HG03066 (cell line): ENCODE data around the gene SLIT3.
"Not testable (repeated sequence)": the region's sequence is repeated elsewhere in the genome, so short reads cannot be mapped to it uniquely, and the experiment has no call there.

Experiments used
- ATAC-seq: cut with Tn5 transposase; IDR thresholded peaks from one replicate; pipeline ENCODE4 v1.9.1; 2021; ENCODE audit warnings: low read depth; ENCODE audit not compliant: unreplicated experiment

SLIT3 gene

DNA sequence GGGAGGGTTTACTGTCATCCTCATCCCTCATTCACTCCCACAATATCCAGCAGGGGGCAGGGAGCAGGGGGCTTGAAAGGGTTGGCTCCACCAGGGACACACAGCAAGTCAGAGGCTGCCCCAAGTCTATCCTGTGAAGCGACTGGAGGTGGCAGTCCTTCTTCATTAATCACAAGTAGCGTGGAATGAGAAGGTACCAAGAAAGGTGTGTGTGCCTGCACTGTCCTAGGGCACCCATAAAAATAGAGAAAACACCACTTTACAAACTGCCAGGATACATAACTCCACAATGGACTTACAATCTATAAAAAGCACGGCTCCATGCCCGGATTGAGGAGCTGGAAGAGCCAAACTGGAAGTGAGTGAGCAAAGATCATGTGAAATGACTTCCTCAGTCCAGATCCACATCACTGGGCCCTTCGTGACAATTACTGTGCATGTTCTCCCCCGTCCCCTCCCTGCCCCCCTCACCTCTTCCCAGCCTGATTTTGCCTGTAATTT, 183.9 kb downstream of the SLIT3 start:
- ATAC-seq, result no peak

DNA sequence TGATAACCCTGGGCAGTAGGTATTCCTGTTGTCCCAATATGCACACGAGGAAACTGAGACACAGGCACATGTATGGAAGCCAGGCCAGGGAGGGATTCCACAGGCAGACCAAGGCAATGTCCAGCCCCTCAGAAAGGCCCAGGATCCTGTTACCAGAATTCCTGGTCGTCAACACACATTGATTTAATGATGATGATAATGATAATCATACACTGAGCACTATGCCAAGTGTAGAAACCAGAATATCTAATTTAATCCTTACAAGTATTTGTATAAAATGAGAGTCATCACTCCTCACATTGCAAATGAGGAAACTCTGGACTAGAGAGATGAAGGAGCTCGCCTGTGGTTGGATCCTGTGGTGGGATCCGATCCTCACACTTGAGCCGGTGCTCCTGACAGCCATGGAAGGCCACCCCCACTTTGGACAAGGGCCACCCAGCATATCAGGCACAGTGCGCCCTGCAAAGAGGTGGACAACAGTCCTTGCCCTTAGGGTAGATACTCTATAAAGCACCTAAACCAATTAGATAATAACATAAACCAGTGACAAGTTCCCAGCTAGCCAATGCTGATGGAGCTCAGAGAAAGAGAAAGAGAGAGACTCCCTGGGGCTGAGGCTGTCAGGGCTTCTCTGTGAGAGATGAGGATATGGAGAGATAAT, 185.3 kb downstream of the SLIT3 start:
- no peak for ATAC-seq

DNA sequence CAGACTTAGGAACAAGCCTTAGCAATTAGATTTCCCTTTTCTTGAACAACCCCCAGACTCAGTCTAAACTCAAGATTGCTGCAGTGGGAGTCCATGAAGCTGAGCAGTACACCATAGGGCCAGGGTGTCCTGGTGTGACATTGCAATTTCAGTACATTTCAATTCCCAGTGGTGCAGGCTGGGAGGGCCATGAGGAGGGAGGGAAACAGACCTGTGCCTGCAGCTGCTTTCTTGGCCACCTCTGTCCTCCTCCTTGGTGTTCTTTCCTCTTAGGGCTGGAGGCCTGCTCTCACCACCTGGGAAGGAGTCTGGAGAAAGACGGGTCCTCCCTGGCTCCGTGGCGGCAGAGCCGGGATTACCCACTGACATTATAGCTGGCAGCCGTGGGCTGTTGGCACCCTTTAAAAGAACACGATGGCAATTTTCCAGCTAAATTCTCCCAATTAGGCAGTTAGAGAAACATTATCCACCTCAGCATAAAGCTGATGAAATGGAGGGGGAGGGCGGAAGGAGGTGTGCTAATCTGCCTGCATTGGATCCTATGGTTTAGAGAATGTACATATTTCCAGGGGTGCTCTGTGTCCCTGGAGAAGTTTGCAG, 186.4 kb downstream of the SLIT3 start:
- no peak for ATAC-seq

DNA sequence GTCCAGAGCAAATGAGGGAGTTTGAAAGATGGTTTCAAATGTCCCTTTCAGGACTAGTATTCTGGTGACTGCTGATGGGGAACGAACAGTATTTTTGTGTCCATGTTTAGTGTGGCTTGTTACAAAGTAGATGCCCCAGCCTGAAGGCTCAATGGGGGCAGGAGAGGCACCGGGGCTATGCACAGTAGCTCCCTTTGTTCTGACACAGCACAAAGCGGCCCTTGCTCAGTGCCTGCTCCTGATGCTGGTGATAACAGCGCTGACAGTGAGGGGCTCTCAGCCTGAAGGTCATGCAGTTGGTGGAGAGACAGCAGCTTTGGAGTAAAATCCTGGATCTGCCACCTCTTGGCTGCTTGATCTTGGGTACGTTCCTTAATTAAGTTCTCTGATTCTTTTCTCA, 188.9 kb downstream of the SLIT3 start:
- no peak for ATAC-seq

DNA sequence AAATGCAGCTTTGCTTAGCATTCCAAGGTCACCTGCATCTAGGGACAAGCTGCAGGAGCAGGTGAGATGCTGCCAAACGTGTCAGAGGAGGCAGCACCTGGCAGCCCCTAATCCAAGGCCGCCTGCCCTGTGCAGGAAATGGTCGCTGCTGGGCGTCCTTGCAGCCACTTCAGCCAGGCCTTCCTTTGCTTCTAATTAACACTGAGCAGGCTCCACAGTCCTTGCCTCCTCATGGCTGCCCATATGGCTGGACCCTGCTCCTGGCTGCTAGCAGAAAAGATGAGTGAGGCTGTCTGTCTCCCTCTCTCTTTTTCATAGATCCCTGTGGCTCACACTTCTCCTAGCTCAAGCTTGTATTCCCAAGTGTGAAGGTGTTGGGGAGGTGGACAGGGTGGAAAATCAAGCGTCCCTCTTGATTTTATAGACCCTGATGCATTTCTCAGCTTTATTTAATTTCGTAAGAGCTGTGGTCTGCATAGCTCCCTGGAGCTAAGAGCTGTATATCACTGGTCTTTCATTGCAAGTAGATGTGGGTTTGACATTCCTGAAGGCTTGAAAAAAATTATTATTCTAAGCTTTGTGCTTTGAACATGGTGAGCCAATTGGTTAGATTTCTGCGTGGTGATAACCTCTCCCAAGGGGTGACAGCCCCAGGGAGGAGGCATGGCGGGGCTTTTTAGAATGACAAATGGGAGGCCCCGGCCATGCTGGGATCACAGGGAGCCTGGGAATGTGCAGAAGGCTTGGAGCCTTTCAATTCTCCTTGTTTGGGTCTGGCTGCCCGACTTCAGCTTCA, 193.8 kb downstream of the SLIT3 start:
- ATAC-seq, result no peak

DNA sequence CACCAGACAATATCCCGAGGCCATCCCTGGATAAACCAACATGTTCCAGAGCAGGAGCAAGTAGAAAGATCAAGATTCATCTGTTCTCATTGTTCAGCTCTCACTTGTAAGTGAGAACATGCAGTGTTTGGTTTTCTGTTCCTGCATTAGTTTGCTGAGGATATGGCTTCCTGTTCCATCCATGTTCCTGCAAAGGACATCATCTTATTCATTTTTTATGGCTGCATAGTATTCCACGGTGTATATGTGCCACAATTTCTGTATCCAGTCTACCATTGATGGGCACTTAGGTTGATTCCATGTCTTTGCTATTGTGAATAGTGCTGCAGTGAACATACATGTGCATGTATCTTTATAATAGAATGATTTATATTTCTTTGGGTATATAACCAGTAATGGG, 195.4 kb downstream of the SLIT3 start:
- not testable (repeated sequence) for ATAC-seq

DNA sequence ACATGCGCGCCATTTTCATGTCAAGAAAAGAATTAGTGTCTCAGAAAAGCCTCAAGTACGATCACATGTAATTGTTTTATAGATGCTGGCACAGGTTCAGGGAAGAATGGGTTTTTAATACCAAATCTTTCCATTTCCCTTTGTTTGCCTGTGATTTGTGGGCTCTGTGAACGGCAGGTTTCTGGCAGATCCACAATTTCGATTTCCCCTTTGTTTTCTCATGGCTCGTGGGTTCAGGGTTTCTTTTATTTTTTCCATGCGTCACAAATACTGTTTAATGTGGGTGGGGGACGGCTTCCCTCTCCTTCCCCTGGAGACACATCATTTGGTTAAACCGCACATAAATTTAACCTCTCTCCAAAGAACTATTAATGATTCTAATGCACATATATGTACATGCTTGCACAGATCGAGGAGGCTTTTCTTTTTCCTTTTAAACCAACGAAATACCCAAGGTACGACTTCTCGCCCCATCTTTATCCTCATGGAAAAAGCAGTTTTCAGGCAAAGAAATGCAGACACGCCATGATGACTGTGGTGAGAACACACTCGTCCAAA, 195.9 kb downstream of the SLIT3 start:
- ATAC-seq, result no peak

DNA sequence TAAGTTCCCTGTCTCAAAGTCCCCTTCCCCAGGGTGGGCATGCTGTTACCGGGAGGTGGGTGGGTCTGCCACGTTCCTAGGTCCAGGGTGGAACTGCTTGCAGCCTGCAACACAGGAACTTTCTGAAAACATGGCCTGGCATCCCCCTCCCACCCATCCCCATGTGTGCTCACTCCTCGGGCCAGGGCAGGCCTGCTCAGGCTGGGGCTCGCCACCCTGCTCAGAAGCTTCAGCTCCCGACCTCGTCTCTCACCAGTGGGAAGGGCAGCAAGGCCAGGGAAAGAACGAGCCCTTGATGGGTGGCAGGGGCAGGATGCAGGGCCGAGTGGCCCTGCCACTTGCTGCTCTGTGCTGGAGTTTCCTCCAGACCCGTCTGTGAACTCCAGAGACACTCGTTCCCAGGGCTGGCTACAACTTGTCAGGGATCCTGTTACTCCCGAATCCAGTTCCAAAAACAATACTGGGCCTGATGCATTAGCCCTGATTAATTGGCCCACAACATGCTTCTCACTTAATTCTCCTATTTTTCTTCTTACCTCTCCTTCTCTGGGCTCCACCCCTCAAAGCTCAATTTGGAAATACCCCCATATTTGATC, 197.3 kb downstream of the SLIT3 start:
- no peak for ATAC-seq

DNA sequence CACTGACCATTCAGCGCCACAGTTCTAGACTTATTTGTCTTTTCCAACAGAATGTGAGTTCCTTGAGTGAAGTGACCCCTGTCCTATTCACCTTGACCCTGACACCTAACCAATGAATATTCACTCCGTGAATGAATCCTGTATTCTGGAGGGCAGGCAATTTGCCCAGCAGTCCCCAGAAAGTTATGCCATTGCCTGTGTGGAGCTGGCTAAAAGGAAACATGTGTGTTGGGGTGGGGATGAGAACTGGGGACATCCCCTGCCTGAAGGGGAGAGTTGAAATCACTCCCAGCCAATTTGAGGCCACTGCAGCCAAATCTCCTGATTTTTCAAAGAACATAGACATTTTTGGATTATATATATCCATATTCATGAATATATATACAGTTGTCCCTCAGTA, 199.0 kb downstream of the SLIT3 start:
- ATAC-seq, result no peak

DNA sequence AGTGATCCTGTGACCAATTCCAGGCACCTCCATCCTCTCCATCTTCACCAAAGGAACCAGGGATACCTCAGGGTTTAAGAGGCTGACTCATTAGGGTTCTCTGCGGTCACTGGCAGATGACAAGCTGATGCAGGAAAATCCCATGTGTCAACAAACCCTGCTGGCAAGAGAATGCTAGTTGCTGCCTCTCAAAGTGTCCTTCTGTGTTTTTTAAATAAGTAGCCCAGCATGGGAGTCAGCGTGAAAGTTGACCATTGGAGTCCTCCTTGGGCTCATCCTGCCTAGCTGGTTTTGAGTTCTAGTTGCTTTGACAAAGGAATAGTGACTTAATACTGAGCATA, 200.2 kb downstream of the SLIT3 start:
- no peak for ATAC-seq

DNA sequence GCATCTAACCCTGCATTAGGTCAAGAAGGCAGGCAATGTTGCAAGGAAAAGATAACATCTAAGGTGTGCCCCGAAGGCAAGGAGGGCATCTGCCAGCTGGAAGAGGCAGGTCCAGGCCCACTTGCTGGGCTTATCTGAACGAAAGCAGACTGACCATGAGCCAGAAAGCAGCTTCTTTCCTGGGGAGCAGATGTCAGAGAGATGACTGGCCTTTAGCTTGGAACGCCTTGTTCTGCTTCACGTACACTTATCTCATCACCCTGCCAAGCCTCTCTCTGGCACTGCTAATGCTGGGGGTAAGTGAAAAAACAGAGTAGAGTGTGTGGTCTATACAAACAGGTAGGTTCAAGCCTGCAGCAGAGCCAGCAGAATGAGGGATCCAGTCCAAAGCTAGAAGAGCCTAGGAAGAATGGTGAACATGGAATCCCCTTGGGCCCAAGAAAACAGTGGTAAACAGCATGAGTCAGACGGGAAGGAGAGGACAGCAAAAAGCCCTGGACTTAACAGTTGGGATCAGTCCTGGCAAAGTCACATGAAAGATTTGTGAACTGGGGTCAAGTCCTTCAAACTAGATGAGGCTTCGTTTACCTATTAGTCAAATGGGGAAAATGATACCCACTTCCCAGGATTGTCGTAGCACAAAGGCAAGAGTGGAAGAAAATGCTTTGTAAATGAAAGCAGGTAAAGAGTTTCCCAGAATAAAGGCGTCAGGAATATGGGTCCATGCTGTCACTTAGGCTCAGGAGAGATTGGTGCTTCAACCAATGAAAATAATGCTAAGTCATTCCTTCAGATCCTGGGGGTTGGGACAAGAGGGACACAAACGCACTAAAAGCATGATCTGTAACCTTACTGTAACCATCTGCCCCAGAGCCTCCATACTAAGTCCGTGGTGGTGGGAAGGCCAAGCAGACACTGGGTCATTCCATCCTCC, 200.9 kb downstream of the SLIT3 start:
- ATAC-seq, result no peak

DNA sequence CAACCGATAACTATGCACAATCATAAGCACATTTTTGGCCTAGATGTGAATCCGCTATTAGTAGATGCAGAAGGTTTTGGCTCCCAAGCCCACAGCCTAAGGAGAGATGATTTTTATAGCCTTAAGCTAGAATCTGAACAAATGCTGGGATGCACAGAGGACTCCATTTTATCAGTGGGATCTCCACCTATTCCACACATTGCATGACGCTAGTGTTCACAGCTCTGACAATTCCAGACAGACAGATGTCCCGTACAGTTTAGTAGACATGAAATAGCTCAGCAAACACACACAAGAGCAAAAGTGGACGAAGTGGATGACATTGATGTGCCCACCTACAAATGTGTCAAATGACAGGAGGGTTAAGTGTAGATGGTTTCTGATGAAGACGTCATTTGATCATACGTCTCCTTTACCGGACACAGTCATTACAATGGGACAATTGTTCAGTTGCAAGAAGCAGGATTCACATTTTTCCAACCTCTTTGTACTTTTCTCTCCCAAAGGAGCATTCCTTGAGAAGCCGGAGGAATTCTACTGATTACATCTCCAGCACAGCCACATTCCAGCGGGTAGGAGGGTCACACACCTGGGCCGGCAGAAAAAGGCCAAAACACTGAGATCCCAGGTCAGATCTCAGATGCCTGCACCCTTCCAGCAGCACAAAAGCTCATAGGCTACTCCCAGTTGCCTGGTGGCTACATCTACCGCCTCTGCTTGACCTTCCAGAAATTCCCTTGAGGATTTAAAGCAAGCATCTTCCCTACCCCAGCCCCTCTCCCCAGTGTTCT, 202.4 kb downstream of the SLIT3 start:
- ATAC-seq, result no peak

DNA sequence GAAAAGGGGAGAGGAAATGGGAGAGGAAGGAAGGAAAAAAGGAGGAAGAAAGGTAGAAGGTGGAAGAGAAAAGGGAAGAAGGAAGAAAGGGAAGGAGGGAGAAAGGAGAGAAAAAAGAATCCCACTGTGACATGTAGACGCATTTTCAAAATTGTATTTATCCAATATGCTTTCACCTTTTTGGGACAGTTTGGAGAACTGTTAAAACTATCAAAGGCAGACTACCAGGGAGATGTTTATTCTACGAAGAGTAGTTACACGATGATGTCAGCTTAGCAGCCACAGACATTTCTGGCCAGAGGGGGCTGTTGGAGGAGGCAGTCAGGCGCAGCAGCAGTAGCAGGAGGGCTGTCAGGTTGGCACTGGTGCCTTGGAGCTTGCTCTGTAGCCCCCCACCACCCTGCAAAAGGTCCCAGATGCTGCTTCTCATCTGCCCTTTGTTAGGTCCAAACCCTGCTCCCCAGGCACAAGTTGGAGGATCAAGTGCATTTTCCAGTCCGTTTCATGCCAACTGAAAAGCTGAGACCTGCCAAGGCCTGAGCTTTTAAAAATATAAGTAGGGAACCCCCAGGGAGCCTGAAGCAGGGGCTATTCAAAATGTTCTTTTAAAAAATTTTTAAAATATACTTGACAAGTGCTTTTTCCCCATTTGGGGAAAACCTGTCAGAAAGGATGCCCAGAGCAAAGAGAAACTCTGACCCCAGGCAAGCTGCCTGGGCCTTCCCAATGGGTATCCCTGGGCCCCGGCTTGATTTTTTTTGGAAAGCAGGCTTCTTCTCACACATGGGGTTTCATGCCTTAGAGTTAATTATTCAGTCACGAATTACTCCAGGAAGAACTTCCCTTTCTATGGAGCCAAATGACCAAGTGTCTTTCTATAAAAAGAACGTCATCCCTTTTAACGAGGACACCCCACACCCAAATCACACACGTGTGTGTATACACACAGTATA, 203.3 kb downstream of the SLIT3 start:
- no peak for ATAC-seq

DNA sequence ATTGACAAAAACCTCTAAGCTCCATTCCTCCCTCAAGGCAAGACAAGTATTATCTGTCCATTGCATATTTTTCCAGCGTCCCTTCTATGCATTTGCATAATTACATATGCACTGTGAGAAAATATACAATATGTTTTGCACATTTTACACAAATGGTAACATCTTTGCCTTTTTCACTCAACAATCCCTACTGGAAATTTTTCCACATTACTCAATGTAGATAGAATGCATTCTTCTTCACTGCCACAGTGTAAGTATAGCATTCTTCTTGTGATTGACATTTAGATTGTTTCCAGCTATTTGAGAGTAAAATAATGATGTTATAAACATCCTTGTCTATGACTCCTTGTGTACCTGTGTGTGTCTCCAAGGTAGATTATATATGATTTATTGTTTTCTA, 205.0 kb downstream of the SLIT3 start:
- ATAC-seq, result no peak

DNA sequence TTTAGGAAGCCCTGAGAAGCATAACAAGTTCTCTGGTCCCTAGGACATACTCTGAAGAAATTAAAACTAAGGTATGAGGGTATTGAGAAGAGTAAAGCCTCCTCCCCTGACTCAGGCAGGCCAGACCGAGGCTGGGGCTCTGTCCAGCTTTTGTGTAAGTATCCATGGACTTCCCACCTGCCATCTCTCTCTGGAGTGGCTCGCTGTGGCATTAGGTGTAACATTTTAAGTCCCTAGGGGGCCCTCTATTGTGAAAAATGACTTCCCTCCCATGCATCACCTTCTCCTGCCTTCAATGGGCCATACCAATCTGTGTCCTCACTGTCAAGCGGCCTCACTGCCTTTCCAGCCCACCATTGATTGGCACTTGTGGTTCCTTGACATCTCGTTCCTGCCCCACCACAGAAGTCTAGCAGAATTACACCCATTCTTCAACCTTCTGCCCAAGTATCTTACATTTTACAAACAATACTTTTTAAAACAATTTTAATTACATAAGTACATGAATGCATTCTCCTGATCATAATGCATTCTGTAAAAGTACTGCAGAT, 205.5 kb downstream of the SLIT3 start:
- no peak for ATAC-seq

DNA sequence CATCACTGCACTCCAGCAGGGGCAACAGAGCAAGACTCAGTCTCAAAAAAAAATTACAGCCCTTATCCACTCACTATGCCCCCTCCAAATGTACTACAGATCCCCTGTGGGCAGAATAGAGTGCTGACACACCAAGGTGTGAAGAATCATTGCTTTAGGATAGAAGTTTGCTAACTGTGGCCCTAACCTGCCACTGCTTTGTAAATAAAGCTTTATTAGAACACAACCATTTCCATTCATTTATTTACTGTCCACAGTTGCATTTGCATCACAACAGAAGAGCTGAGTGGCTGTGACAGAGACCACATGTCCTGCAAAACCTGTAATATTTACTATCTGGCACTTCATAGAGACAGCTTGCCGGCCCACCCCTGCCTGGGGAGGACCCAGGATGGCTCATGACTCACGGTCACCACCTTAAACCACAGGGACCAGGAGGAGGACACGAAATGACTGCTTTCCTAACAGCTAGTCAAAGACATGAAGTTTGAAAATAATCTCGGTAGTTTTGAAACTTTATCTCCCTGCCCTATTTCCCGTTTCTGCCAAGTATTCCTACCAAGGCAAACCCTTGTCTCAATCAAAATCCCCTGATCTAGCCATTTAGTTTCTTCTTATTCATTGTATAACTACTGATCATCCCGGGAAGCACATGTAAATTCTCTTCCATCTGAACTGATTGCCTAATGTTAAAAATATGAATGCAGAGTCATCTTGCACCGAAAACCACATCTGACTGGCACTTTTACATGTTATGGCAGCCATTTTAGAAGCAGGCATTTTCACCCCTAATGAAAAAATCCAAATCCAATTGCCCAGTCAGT, 206.1 kb downstream of the SLIT3 start:
- no peak for ATAC-seq

DNA sequence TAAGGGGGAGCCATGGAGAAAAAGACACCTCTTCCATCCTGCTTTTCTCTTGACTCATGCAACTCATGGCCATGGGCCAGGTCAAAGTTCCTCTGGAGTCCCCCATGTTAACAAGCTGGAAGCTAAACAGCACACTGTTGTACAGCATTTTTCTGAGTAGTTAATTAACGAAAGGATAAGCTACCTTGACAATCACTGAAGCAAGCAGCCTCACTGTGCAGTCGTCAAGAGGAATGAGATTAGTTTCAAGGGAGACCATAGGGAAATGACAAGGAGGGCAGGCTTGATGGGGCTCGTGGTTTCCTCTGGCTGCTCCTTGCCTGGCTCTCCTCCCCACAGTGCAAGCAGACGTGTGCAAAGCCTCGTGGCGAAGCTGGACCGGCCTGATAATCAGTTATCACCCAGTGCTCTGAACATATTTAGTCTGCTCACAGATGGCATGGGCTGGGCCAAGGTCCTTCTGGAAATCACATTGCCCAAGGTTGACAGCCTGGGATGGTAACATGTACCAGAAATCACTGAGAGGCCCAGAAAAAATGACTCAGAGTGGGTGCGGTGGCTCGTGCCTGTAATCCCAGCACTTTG, 209.5 kb downstream of the SLIT3 start:
- no peak for ATAC-seq
